NT2/D1 (cell line): ENCODE data around the gene GFOD2.

Source experiments
- SUZ12 ChIP-seq: IDR thresholded peaks from 2 replicates; pipeline ENCODE4 v1.6.1; 2011; ENCODE audit not compliant: insufficient read length, insufficient read depth; ENCODE audit errors: extremely low read depth
- YY1 ChIP-seq: IDR thresholded peaks from 2 replicates; pipeline ENCODE4 v1.6.1; 2011; ENCODE audit not compliant: insufficient read length, insufficient read depth

- TF ChIP-seq YY1 (no peak), SUZ12 (no peak)
Observed at GRCh38 chr16:67718668-67719047, 458 bp downstream of the GFOD2 start.
